ENCODE data around the gene GNA14.
"Not testable (repeated sequence)": the region's sequence is repeated elsewhere in the genome, so short reads cannot be mapped to it uniquely, and the experiment has no call there.

Gene GNA14

DNA sequence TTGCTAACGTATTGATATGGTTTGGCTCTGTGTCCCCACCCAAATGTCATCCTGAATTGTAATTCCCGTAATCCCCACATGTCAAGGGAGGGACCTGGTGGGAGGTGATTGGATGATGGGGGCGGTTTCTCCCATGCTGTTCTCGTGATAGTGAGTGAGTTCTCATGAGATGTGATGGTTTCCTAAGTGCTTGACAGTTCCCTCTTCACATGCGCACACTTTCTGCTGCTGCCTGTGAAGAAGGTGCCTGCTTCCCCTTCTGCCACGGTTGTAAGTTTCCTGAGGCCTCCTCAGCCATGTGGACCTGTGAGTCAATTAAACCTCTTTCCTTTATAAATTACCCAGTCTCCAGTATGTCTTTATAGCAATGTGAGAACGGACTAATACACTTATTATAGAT is 207.0 kb downstream of the GNA14 start:
- not testable (repeated sequence) for H3K27me3 ChIP-seq (ENCODE audit: control insufficient read depth in 2 of 2, insufficient read depth in 2 of 2, low read length in 2 of 2); H3K9ac ChIP-seq (ENCODE audit: low read depth in 1 of 2, low read length in 2 of 2)

GRCh38 chr9:77440057-77440456 is 208.1 kb downstream of the GNA14 start:
- Histone ChIP-seq H3K9me3 (ENCODE audit: control insufficient read depth in 2 of 2, low read length in 2 of 2) (no peaks in the 10 kb centered on the region), H3K27ac (ENCODE audit: low read depth in 2 of 2, low read length in 2 of 2) (no peak overlapping the region), H3K4me1 (ENCODE audit: control insufficient read depth in 2 of 2, insufficient read depth in 2 of 2, low read length in 2 of 2) (no peaks in the 10 kb centered on the region), H3K4me3 (ENCODE audit: low read length in 2 of 2) (no peak overlapping the region), H3K36me3 (ENCODE audit: control insufficient read depth in 2 of 2, insufficient read depth in 2 of 2, low read length in 2 of 2) (no peaks in the 10 kb centered on the region), H3K9ac (ENCODE audit: low read depth in 1 of 2, low read length in 2 of 2) (no peak overlapping the region), H3K27me3 (ENCODE audit: control insufficient read depth in 2 of 2, insufficient read depth in 2 of 2, low read length in 2 of 2) (no peaks in the 10 kb centered on the region)

More for the DNA sequence above, 207.0 kb downstream of the GNA14 start:
- H3K9me3 ChIP-seq (ENCODE audit: control insufficient read depth in 2 of 2, low read length in 2 of 2); H3K27ac ChIP-seq (ENCODE audit: low read depth in 2 of 2, low read length in 2 of 2); H3K4me1 ChIP-seq (ENCODE audit: control insufficient read depth in 2 of 2, insufficient read depth in 2 of 2, low read length in 2 of 2); H3K4me3 ChIP-seq (ENCODE audit: low read length in 2 of 2); H3K36me3 ChIP-seq (ENCODE audit: control insufficient read depth in 2 of 2, insufficient read depth in 2 of 2, low read length in 2 of 2): not testable (repeated sequence)

GRCh38 chr9:77438653-77439052 is 209.5 kb downstream of the GNA14 start:
- Histone ChIP-seq H3K9me3 (ENCODE audit: control insufficient read depth in 2 of 2, low read length in 2 of 2) (no peaks in the 10 kb centered on the region), H3K27me3 (ENCODE audit: control insufficient read depth in 2 of 2, insufficient read depth in 2 of 2, low read length in 2 of 2) (no peaks in the 10 kb centered on the region), H3K27ac (ENCODE audit: low read depth in 2 of 2, low read length in 2 of 2) (no peak overlapping the region), H3K4me3 (ENCODE audit: low read length in 2 of 2) (no peak overlapping the region), H3K4me1 (ENCODE audit: control insufficient read depth in 2 of 2, insufficient read depth in 2 of 2, low read length in 2 of 2) (no peaks in the 10 kb centered on the region), H3K9ac (ENCODE audit: low read depth in 1 of 2, low read length in 2 of 2) (no peak overlapping the region), H3K36me3 (ENCODE audit: control insufficient read depth in 2 of 2, insufficient read depth in 2 of 2, low read length in 2 of 2) (no peaks in the 10 kb centered on the region)

GRCh38 chr9:77435688-77436087 is 212.4 kb downstream of the GNA14 start:
- Histone ChIP-seq H3K4me3 (ENCODE audit: low read length in 2 of 2) (no peak overlapping the region), H3K27ac (ENCODE audit: low read depth in 2 of 2, low read length in 2 of 2) (no peak overlapping the region), H3K27me3 (ENCODE audit: control insufficient read depth in 2 of 2, insufficient read depth in 2 of 2, low read length in 2 of 2) (no peaks in the 10 kb centered on the region), H3K9me3 (ENCODE audit: control insufficient read depth in 2 of 2, low read length in 2 of 2) (no peaks in the 10 kb centered on the region), H3K36me3 (ENCODE audit: control insufficient read depth in 2 of 2, insufficient read depth in 2 of 2, low read length in 2 of 2) (peaks cover 0 to 4% of the 10 kb centered on the region in 2 donors), H3K4me1 (ENCODE audit: control insufficient read depth in 2 of 2, insufficient read depth in 2 of 2, low read length in 2 of 2) (no peaks in the 10 kb centered on the region), H3K9ac (ENCODE audit: low read depth in 1 of 2, low read length in 2 of 2) (no peak overlapping the region)

DNA sequence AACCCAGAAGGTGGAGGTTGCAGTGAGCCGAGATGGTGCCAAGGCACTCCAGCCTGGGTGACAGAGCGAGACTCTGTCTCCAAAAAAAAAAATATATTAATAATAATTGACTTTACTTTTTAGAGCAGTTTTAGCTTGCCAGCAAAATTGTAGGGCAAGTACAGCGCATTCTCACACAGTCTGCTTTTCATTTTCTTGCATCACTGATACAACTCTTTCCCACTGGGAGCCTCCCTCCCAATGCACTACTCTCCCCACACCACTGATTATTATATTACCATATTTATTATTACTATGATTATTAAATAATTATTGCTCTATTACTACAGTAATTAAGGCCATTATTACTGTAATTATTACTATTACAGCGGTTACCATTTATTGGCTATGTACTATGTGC is 212.8 kb downstream of the GNA14 start:
- Histone ChIP-seq H3K27me3 (ENCODE audit: control insufficient read depth in 2 of 2, insufficient read depth in 2 of 2, low read length in 2 of 2) (no peaks in the 10 kb centered on the region), H3K27ac (ENCODE audit: low read depth in 2 of 2, low read length in 2 of 2) (no peak overlapping the region), H3K4me3 (ENCODE audit: low read length in 2 of 2) (no peak overlapping the region), H3K36me3 (ENCODE audit: control insufficient read depth in 2 of 2, insufficient read depth in 2 of 2, low read length in 2 of 2) (peaks cover 0 to 4% of the 10 kb centered on the region in 2 donors), H3K9ac (ENCODE audit: low read depth in 1 of 2, low read length in 2 of 2) (no peak overlapping the region), H3K9me3 (ENCODE audit: control insufficient read depth in 2 of 2, low read length in 2 of 2) (no peaks in the 10 kb centered on the region), H3K4me1 (ENCODE audit: control insufficient read depth in 2 of 2, insufficient read depth in 2 of 2, low read length in 2 of 2) (no peaks in the 10 kb centered on the region)

- Histone ChIP-seq H3K27ac (ENCODE audit: low read depth in 2 of 2, low read length in 2 of 2) (no peak overlapping the region), H3K4me3 (ENCODE audit: low read length in 2 of 2) (no peak overlapping the region), H3K27me3 (ENCODE audit: control insufficient read depth in 2 of 2, insufficient read depth in 2 of 2, low read length in 2 of 2) (no peaks in the 10 kb centered on the region), H3K36me3 (ENCODE audit: control insufficient read depth in 2 of 2, insufficient read depth in 2 of 2, low read length in 2 of 2) (peaks cover 0 to 4% of the 10 kb centered on the region in 2 donors), H3K9ac (ENCODE audit: low read depth in 1 of 2, low read length in 2 of 2) (no peak overlapping the region), H3K9me3 (ENCODE audit: control insufficient read depth in 2 of 2, low read length in 2 of 2) (no peaks in the 10 kb centered on the region), H3K4me1 (ENCODE audit: control insufficient read depth in 2 of 2, insufficient read depth in 2 of 2, low read length in 2 of 2) (no peaks in the 10 kb centered on the region)
Measured at GRCh38 chr9:77433675-77434445, 214.3 kb downstream of the GNA14 start.

- H3K36me3 ChIP-seq (ENCODE audit: control insufficient read depth in 2 of 2, insufficient read depth in 2 of 2, low read length in 2 of 2): peaks cover 0 to 4% of the 10 kb centered on the region in 2 donors
- H3K4me1 ChIP-seq (ENCODE audit: control insufficient read depth in 2 of 2, insufficient read depth in 2 of 2, low read length in 2 of 2): no peaks in the 10 kb centered on the region
- H3K27me3 ChIP-seq (ENCODE audit: control insufficient read depth in 2 of 2, insufficient read depth in 2 of 2, low read length in 2 of 2): no peaks in the 10 kb centered on the region
- no peak overlapping the region for H3K27ac ChIP-seq (ENCODE audit: low read depth in 2 of 2, low read length in 2 of 2)
- no peak overlapping the region for H3K4me3 ChIP-seq (ENCODE audit: low read length in 2 of 2)
- H3K9me3 ChIP-seq (ENCODE audit: control insufficient read depth in 2 of 2, low read length in 2 of 2): no peaks in the 10 kb centered on the region
- no peak overlapping the region for H3K9ac ChIP-seq (ENCODE audit: low read depth in 1 of 2, low read length in 2 of 2)
Measured at GRCh38 chr9:77432053-77432452, 216.1 kb downstream of the GNA14 start.

GRCh38 chr9:77429928-77430327 is 218.2 kb downstream of the GNA14 start:
- Histone ChIP-seq H3K4me3 (ENCODE audit: low read length in 2 of 2) (no peak overlapping the region), H3K27me3 (ENCODE audit: control insufficient read depth in 2 of 2, insufficient read depth in 2 of 2, low read length in 2 of 2) (no peaks in the 10 kb centered on the region), H3K9me3 (ENCODE audit: control insufficient read depth in 2 of 2, low read length in 2 of 2) (no peaks in the 10 kb centered on the region), H3K9ac (ENCODE audit: low read depth in 1 of 2, low read length in 2 of 2) (no peak overlapping the region), H3K4me1 (ENCODE audit: control insufficient read depth in 2 of 2, insufficient read depth in 2 of 2, low read length in 2 of 2) (no peaks in the 10 kb centered on the region), H3K36me3 (ENCODE audit: control insufficient read depth in 2 of 2, insufficient read depth in 2 of 2, low read length in 2 of 2) (peaks cover 3 to 4% of the 10 kb centered on the region in 2 donors), H3K27ac (ENCODE audit: low read depth in 2 of 2, low read length in 2 of 2) (no peak overlapping the region)

DNA sequence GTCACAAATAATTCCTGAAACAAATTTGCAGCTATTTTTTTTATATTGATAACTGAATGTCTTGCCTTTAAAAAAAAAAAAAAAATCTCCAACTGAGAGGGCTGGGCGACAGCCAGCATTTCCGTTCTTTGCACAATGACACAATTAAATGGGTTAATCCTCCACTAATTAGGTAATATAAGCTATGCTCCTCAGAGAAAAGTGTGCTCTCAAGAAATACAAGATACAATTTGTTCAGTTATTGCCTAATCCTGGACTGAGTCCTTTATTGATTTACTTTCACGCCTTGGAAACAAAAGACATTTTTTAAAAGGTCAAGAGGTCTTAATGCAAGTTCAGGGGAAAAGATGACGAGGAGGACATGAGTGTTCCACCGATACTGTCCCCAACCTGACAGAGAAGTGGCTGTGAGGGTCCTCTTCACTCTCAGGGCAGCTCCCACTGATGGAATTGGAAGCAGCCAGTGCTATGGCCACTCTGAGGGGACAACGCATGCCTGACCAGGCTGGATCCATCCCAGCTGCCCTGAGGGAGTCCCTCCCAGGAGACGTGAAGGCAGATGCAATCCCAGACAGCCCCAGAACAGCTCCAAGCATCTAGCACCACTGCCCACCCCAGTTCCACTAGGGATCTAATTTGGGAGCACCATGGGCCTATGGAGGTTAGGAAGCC is 220.7 kb downstream of the GNA14 start:
- Histone ChIP-seq H3K4me3 (ENCODE audit: low read length in 2 of 2) (no peak overlapping the region), H3K36me3 (ENCODE audit: control insufficient read depth in 2 of 2, insufficient read depth in 2 of 2, low read length in 2 of 2) (peaks cover 5 to 6% of the 10 kb centered on the region in 2 donors), H3K27ac (ENCODE audit: low read depth in 2 of 2, low read length in 2 of 2) (no peak overlapping the region), H3K4me1 (ENCODE audit: control insufficient read depth in 2 of 2, insufficient read depth in 2 of 2, low read length in 2 of 2) (no peaks in the 10 kb centered on the region), H3K9ac (ENCODE audit: low read depth in 1 of 2, low read length in 2 of 2) (no peak overlapping the region), H3K9me3 (ENCODE audit: control insufficient read depth in 2 of 2, low read length in 2 of 2) (no peaks in the 10 kb centered on the region), H3K27me3 (ENCODE audit: control insufficient read depth in 2 of 2, insufficient read depth in 2 of 2, low read length in 2 of 2) (no peaks in the 10 kb centered on the region)

DNA sequence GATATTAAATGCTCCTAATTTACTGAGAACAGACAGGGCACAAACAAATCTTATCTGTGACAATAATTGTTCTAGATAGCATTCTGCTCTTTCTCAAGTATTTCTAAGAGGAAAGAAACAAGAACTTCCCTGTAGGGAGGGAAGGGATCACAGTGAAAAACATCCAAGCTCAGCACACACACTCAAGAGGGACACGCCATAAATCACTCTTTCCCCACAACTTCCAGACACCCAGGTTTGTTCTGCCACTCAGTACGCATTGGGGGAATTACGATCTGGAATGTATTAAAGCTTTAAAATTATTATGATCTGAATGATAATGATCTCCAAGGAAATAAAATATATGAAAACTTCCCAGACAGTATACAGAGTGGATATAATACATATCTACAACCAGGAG is 221.4 kb downstream of the GNA14 start:
- H3K9me3 ChIP-seq (ENCODE audit: control insufficient read depth in 2 of 2, low read length in 2 of 2): no peaks in the 10 kb centered on the region
- H3K27ac ChIP-seq (ENCODE audit: low read depth in 2 of 2, low read length in 2 of 2): no peak overlapping the region
- no peaks in the 10 kb centered on the region for H3K27me3 ChIP-seq (ENCODE audit: control insufficient read depth in 2 of 2, insufficient read depth in 2 of 2, low read length in 2 of 2)
- peaks cover 2 to 5% of the 10 kb centered on the region in 2 donors for H3K36me3 ChIP-seq (ENCODE audit: control insufficient read depth in 2 of 2, insufficient read depth in 2 of 2, low read length in 2 of 2)
- H3K4me3 ChIP-seq (ENCODE audit: low read length in 2 of 2): no peak overlapping the region
- no peak overlapping the region for H3K9ac ChIP-seq (ENCODE audit: low read depth in 1 of 2, low read length in 2 of 2)
- H3K4me1 ChIP-seq (ENCODE audit: control insufficient read depth in 2 of 2, insufficient read depth in 2 of 2, low read length in 2 of 2): no peaks in the 10 kb centered on the region
